ENCODE measurements around the gene GREB1.

- no peak for TF ChIP-seq CTCF (IDR thresholded peaks at IDR 0.05; ENCODE audit: poor library complexity)
- TF ChIP-seq EZH2 (IDR thresholded peaks at IDR 0.05; ENCODE audit: borderline replicate concordance), result no peak
These were observed 43.7 kb upstream of the GREB1 start for GRCh38 chr2:11490194-11490593.

Measured in hepatocyte (in vitro differentiated cells).